PC-3 (cell line): ENCODE results near the gene RPP21.

Experiments used
- CTCF ChIP-seq: fragments of 300-600 bp; sonication (generic); conservative IDR thresholded peaks from 2 replicates; pipeline ENCODE4 v1.5.1; 2017; ENCODE audit warnings: antibody characterized with exemption, low read depth, mild to moderate bottlenecking, low read length
- EZH2 ChIP-seq: fragments of 300-600 bp; sonication (generic); IDR thresholded peaks from one replicate; pipeline ENCODE4 v1.6.1; 2017; ENCODE audit warnings: antibody characterized with exemption, mild to moderate bottlenecking, low read length; ENCODE audit not compliant: unreplicated experiment
- EZH2phosphoT487 ChIP-seq: fragments of 300-600 bp; sonication (generic); IDR thresholded peaks from 2 replicates; pipeline ENCODE4 v1.6.1; 2018; ENCODE audit warnings: mild to moderate bottlenecking, antibody characterized with exemption, low read length, borderline replicate concordance

- TF ChIP-seq CTCF = no peak
- TF ChIP-seq EZH2 = no peak
- TF ChIP-seq EZH2phosphoT487 = no peak
Measured at GRCh38 chr6:30321692-30322388, 23.1 kb upstream of the RPP21 start.
